SK-N-SH treated with all-trans-retinoic acid at 6 μM for 48 hours (cell line): Measurements from ENCODE around the gene FARP1.

Source experiments
- CSRNP3 ChIP-seq: fragments of 250-450 bp; sonication (Bioruptor Pico); IDR thresholded peaks from 2 replicates; pipeline ENCODE4 v1.5.1; 2021; ENCODE audit warnings: mild to moderate bottlenecking, moderate library complexity
- PATZ1 ChIP-seq: fragments of 250-450 bp; sonication (Bioruptor Pico); IDR thresholded peaks from 2 replicates; pipeline ENCODE4 v1.8.0; 2020; ENCODE audit warnings: mild to moderate bottlenecking, moderate library complexity, borderline replicate concordance
- ZNF565 ChIP-seq: fragments of 450-650 bp; formaldehyde crosslinking; conservative IDR thresholded peaks from 2 replicates; pipeline ENCODE4 v1.5.0; 2020; ENCODE audit warnings: low read depth, mild to moderate bottlenecking, moderate library complexity

GRCh38 chr13:98276486-98276885 is 133.6 kb downstream of the FARP1 start:
- TF ChIP-seq ZNF565 (CRISPR knock-in tag), result no peak
- no peak for TF ChIP-seq PATZ1 (CRISPR knock-in tag)
- TF ChIP-seq CSRNP3, result no peak
